ENCODE measurements around the gene NRXN3. TPM values are rescaled to one million over a fixed set of nuclear protein-coding genes. Genes with fewer than 3 reads are reported as not detected.

NRXN3 gene
- polyA plus RNA-seq, 1 donor = 0.58 TPM

GRCh38 chr14:78173346-78174035 lies 3.3 kb downstream of the NRXN3 start:
- no peak for DNase-seq (ENCODE audit: low read depth)

GRCh38 chr14:78175412-78175811 lies 5.2 kb downstream of the NRXN3 start:
- no peak for DNase-seq (ENCODE audit: low read depth)

- no peak for DNase-seq (ENCODE audit: low read depth)
Observed at GRCh38 chr14:78178071-78178470, 7.9 kb downstream of the NRXN3 start.

GRCh38 chr14:78178971-78179370 lies 8.8 kb downstream of the NRXN3 start:
- DNase-seq (ENCODE audit: low read depth) = no peak

- DNase-seq (ENCODE audit: low read depth) = no peak
Observed at GRCh38 chr14:78181270-78181669, 11.1 kb downstream of the NRXN3 start.

GRCh38 chr14:78182722-78183121 lies 12.5 kb downstream of the NRXN3 start:
- DNase-seq (ENCODE audit: low read depth) = no peak

- no peak for DNase-seq (ENCODE audit: low read depth)
Observed at GRCh38 chr14:78184157-78184556, 14.0 kb downstream of the NRXN3 start.

- DNase-seq (ENCODE audit: low read depth) = no peak
Observed at GRCh38 chr14:78186277-78186676, 16.1 kb downstream of the NRXN3 start.

- DNase-seq (ENCODE audit: low read depth) = no peak
Observed at GRCh38 chr14:78188882-78189281, 18.7 kb downstream of the NRXN3 start.

- no peak for DNase-seq (ENCODE audit: low read depth)
Observed at GRCh38 chr14:78195431-78195830, 25.3 kb downstream of the NRXN3 start.

- no peak for DNase-seq (ENCODE audit: low read depth)
Observed at GRCh38 chr14:78196323-78196722, 26.1 kb downstream of the NRXN3 start.

- DNase-seq (ENCODE audit: low read depth) = no peak
Observed at GRCh38 chr14:78197051-78197450, 26.9 kb downstream of the NRXN3 start.

- no peak for DNase-seq (ENCODE audit: low read depth)
Observed at GRCh38 chr14:78202163-78202562, 32.0 kb downstream of the NRXN3 start.

- no peak for DNase-seq (ENCODE audit: low read depth)
Observed at GRCh38 chr14:78202976-78203375, 32.8 kb downstream of the NRXN3 start.

GRCh38 chr14:78207414-78207813 lies 37.2 kb downstream of the NRXN3 start:
- no peak for DNase-seq (ENCODE audit: low read depth)

GRCh38 chr14:78220273-78220672 lies 50.1 kb downstream of the NRXN3 start:
- DNase-seq (ENCODE audit: low read depth) = no peak

- no peak for DNase-seq (ENCODE audit: low read depth)
Observed at GRCh38 chr14:78222746-78223145, 52.6 kb downstream of the NRXN3 start.

- DNase-seq (ENCODE audit: low read depth) = no peak
Observed at GRCh38 chr14:78227248-78228077, 57.3 kb downstream of the NRXN3 start.

GRCh38 chr14:78228702-78229327 lies 58.6 kb downstream of the NRXN3 start:
- DNase-seq (ENCODE audit: low read depth) = no peak

- no peak for DNase-seq (ENCODE audit: low read depth)
Observed at GRCh38 chr14:78232231-78233000, 62.2 kb downstream of the NRXN3 start.

GRCh38 chr14:78238141-78238540 lies 68.0 kb downstream of the NRXN3 start:
- no peak for DNase-seq (ENCODE audit: low read depth)

- DNase-seq (ENCODE audit: low read depth) = no peak
Observed at GRCh38 chr14:78240567-78240966, 70.4 kb downstream of the NRXN3 start.
